Caco-2 (cell line): Measurements from ENCODE around the gene MAP4K3. TPM values are rescaled to one million over a fixed set of nuclear protein-coding genes. Genes with fewer than 3 reads are reported as not detected.

Source experiments
- BruUV-seq: library from RNA; stranded (reverse); fragments of 400-500 nt; replicated peaks from 2 replicates; lab custom pipeline; 2021; lab: Mats Ljungman, UMichigan
- CTCF ChIA-PET: fragments of 300-600 bp; sonication (Branson Sonifier 250); formaldehyde crosslinking; loops from one replicate; lab custom pipeline; 2022; ENCODE audit warnings: antibody characterized with exemption; lab: Charles Lee
- POLR2A ChIA-PET: fragments of 300-600 bp; sonication (Branson Sonifier 250); formaldehyde crosslinking; loops from one replicate; lab custom pipeline; 2022; ENCODE audit warnings: antibody characterized with exemption; lab: Charles Lee
- DNase-seq, 2 experiments: peaks; one replicate each; pipeline versions ENCODE4 v3.0.0 to v3.0.0-alpha.2; 2020 to 2022
- H3K27me3 ChIP-seq: replicated peaks from 2 replicates; pipeline ENCODE4 v1.6.0; 2011; ENCODE audit warnings: low read length; ENCODE audit not compliant: control insufficient read depth, insufficient read depth
- H3K36me3 ChIP-seq: 2 replicates; pipeline ENCODE4 v1.5.1; 2011; ENCODE audit warnings: low read length; ENCODE audit not compliant: control insufficient read depth, insufficient read depth
- H3K4me1 ChIP-seq: fragments of 250-450 bp; sonication (Bioruptor Pico); 2 replicates; pipeline ENCODE4 v1.5.1; 2020; ENCODE audit warnings: mild to moderate bottlenecking
- H3K4me3 ChIP-seq: 2 replicates; pipeline ENCODE4 v1.5.1; 2011; ENCODE audit warnings: low read depth, mild to moderate bottlenecking, control low read depth, low read length
- H3K9me3 ChIP-seq: fragments of 250-450 bp; sonication (Bioruptor Pico); 2 replicates; pipeline ENCODE4 v1.5.1; 2020; ENCODE audit warnings: mild to moderate bottlenecking, moderate library complexity
- H3K27ac Mint-ChIP-seq: one replicate; pipeline ENCODE4 v1.8.0; 2022; ENCODE audit warnings: mixed read lengths; ENCODE audit not compliant: unreplicated experiment
- H3K27me3 Mint-ChIP-seq: one replicate; pipeline ENCODE4 v1.8.0; 2022; ENCODE audit warnings: mixed read lengths; ENCODE audit not compliant: insufficient read depth, unreplicated experiment
- H3K36me3 Mint-ChIP-seq: one replicate; pipeline ENCODE4 v1.8.0; 2022; ENCODE audit warnings: mild to moderate bottlenecking, mixed read lengths; ENCODE audit not compliant: insufficient read depth, unreplicated experiment
- H3K4me1 Mint-ChIP-seq: one replicate; pipeline ENCODE4 v1.8.0; 2022; ENCODE audit warnings: low read depth, mixed read lengths; ENCODE audit not compliant: unreplicated experiment
- H3K4me3 Mint-ChIP-seq: one replicate; pipeline ENCODE4 v1.8.0; 2022; ENCODE audit warnings: mild to moderate bottlenecking, moderate library complexity, mixed read lengths; ENCODE audit not compliant: unreplicated experiment
- H3K9me3 Mint-ChIP-seq: one replicate; pipeline ENCODE4 v1.8.0; 2022; ENCODE audit warnings: mixed read lengths; ENCODE audit not compliant: unreplicated experiment
- CTCF ChIP-seq, 2 experiments: fragments of 200-600 bp in 1 of 2; IDR thresholded peaks; 1 replicate in 1 of 2; 2 replicates in 1 of 2; pipeline versions ENCODE4 v1.5.1 to v1.8.0; 2011 to 2022; ENCODE audit warnings: antibody characterized with exemption in 1 of 2, control low read depth in 1 of 2, inconsistent platforms in 1 of 2, low read depth in 1 of 2, low read length in 1 of 2, mild to moderate bottlenecking in 1 of 2, moderate library complexity in 1 of 2; ENCODE audit not compliant: insufficient read depth in 1 of 2, severe bottlenecking in 1 of 2, unreplicated experiment in 1 of 2
- intact Hi-C: fragments of 100-400 bp; cut with micrococcal nuclease; formaldehyde crosslinking; loops from one replicate; pipeline ENCODE4 v1.10.0; 2022; ENCODE audit not compliant: unreplicated experiment
- total RNA-seq: library from RNA; stranded (reverse); gene quantifications from 2 replicates; pipeline ENCODE4 v1.2.3, GENCODE V29; 2022

Gene MAP4K3
- total RNA-seq, 1 experiment from 2014 or later, result 46.1 TPM

GRCh38 chr2:39429746-39430145 is 7.3 kb downstream of the MAP4K3 start:
- Mint-ChIP-seq H3K9me3 (no peaks in the 10 kb centered on the region), H3K36me3 (no peaks in the 10 kb centered on the region), H3K27ac (no peak overlapping the region), H3K4me3 (no peak overlapping the region), H3K4me1 (peaks cover 47% of the 10 kb centered on the region), H3K27me3 (no peaks in the 10 kb centered on the region)
- Histone ChIP-seq H3K36me3 (no peaks in the 10 kb centered on the region), H3K9me3 (no peaks in the 10 kb centered on the region), H3K4me1 (peaks cover 18% of the 10 kb centered on the region), H3K27me3 (no peaks in the 10 kb centered on the region), H3K4me3 (no peak overlapping the region)
- POLR2A ChIA-PET, result no interaction called here
- CTCF ChIA-PET, result no interaction called here
- DNase-seq, result no peak
- intact Hi-C loops, result no loop called here
- no peak for TF ChIP-seq CTCF (IDR thresholded peaks at IDR 0.05; ENCODE audit: insufficient read depth in 1 of 2, low read depth in 1 of 2, low read length in 1 of 2, severe bottlenecking in 1 of 2, unreplicated experiment in 1 of 2)
- BruUV-seq, result no TSS peak

GRCh38 chr2:39424951-39425350 is 12.1 kb downstream of the MAP4K3 start:
- Histone ChIP-seq H3K36me3 (no peaks in the 10 kb centered on the region), H3K27me3 (no peaks in the 10 kb centered on the region), H3K9me3 (no peaks in the 10 kb centered on the region), H3K4me3 (no peak overlapping the region), H3K4me1 (no peaks in the 10 kb centered on the region)
- Mint-ChIP-seq H3K4me3 (no peak overlapping the region), H3K9me3 (no peaks in the 10 kb centered on the region), H3K4me1 (peaks cover 11% of the 10 kb centered on the region), H3K27me3 (no peaks in the 10 kb centered on the region), H3K27ac (no peak overlapping the region), H3K36me3 (no peaks in the 10 kb centered on the region)
- ChIA-PET CTCF (no interaction called here), POLR2A (no interaction called here)
- DNase-seq, result no peak
- no TSS peak for BruUV-seq
- intact Hi-C loops, result no loop called here
- TF ChIP-seq CTCF (IDR thresholded peaks at IDR 0.05; ENCODE audit: insufficient read depth in 1 of 2, low read depth in 1 of 2, low read length in 1 of 2, severe bottlenecking in 1 of 2, unreplicated experiment in 1 of 2), result no peak

GRCh38 chr2:39422700-39423099 is 14.4 kb downstream of the MAP4K3 start:
- Histone ChIP-seq H3K36me3 (no peaks in the 10 kb centered on the region), H3K27me3 (no peaks in the 10 kb centered on the region), H3K9me3 (no peaks in the 10 kb centered on the region), H3K4me3 (no peak overlapping the region), H3K4me1 (no peaks in the 10 kb centered on the region)
- no peak for TF ChIP-seq CTCF (IDR thresholded peaks at IDR 0.05; ENCODE audit: insufficient read depth in 1 of 2, low read depth in 1 of 2, low read length in 1 of 2, severe bottlenecking in 1 of 2, unreplicated experiment in 1 of 2)
- Mint-ChIP-seq H3K27me3 (no peaks in the 10 kb centered on the region), H3K4me3 (no peak overlapping the region), H3K36me3 (no peaks in the 10 kb centered on the region), H3K27ac (no peak overlapping the region), H3K4me1 (peaks cover 7% of the 10 kb centered on the region), H3K9me3 (no peaks in the 10 kb centered on the region)
- intact Hi-C loops, result no loop called here
- no peak for DNase-seq
- CTCF ChIA-PET, result no interaction called here
- POLR2A ChIA-PET, result no interaction called here
- no TSS peak for BruUV-seq
